ENCODE results near the gene HES6.

DNA sequence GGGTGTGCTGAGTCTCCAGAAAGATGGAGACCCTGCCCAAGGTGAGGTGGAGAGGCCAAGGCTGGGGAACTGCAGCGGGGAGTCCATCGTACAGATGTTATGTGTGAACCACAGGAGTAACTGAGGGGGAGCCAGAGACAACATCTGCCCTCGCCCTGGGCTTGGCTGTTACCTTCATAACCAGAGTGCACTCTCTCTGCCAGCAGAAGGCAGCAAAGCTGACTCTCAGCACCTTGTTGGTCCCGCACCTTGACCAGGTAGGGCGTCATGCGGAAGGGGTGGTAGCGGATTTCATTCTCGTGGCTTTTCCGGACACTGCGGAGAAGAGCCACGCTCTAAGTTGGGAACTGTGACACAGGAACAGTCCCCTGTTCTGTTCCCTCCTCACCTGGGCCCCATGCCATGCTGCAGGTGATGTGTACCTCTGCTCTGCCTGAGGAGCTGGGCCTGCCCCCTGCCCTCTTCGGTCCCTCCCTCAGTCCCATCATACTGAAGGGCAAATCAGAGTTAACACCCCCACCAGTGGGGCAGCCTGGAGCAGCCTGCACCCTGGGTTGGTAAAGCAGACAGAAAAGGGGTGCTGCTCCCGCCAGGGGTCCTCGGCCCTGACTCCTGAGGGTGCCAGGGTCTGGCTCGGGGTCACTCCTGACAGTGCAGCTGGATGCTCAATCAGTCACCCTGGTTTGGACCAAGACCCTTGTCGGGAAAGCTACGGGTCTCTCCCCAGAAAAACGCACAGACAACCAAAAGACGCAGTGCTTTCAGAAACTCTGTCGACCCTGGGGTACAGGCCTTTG lies 28.2 kb upstream of the HES6 start:
- no peak for TF ChIP-seq POLR2A (IDR thresholded peaks at IDR 0.05)
- TF ChIP-seq, protein P1, sequence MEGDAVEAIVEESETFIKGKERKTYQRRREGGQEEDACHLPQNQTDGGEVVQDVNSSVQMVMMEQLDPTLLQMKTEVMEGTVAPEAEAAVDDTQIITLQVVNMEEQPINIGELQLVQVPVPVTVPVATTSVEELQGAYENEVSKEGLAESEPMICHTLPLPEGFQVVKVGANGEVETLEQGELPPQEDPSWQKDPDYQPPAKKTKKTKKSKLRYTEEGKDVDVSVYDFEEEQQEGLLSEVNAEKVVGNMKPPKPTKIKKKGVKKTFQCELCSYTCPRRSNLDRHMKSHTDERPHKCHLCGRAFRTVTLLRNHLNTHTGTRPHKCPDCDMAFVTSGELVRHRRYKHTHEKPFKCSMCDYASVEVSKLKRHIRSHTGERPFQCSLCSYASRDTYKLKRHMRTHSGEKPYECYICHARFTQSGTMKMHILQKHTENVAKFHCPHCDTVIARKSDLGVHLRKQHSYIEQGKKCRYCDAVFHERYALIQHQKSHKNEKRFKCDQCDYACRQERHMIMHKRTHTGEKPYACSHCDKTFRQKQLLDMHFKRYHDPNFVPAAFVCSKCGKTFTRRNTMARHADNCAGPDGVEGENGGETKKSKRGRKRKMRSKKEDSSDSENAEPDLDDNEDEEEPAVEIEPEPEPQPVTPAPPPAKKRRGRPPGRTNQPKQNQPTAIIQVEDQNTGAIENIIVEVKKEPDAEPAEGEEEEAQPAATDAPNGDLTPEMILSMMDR (IDR thresholded peaks at IDR 0.05): no peak
- no peak for TF ChIP-seq POLR2AphosphoS5 (IDR thresholded peaks at IDR 0.05)
